Neural progenitor cell (in vitro differentiated cells): ENCODE results near the gene C2orf49. TPM values are rescaled to one million over a fixed set of nuclear protein-coding genes. Genes with fewer than 3 reads are reported as not detected.

Source experiments
- DNase-seq: peaks from one replicate; pipeline ENCODE4 v3.0.0-alpha.2; 2016; ENCODE audit warnings: low spot score
- H2AFZ ChIP-seq: fragments of 200-600 bp; sonication (generic); replicated peaks from 2 replicates; pipeline ENCODE4 v1.6.1; 2016; ENCODE audit warnings: antibody characterized with exemption
- H3F3A ChIP-seq: fragments of 200-600 bp; sonication (generic); 2 replicates; pipeline ENCODE4 v1.6.1; 2016; ENCODE audit warnings: antibody characterized with exemption, low read depth
- H3K27ac ChIP-seq: fragments of 200-600 bp; sonication (generic); 2 replicates; pipeline ENCODE4 v1.5.1; 2016; ENCODE audit warnings: mild to moderate bottlenecking
- H3K27me3 ChIP-seq: fragments of 200-600 bp; sonication (generic); 2 replicates; pipeline ENCODE4 v1.6.1; 2016; ENCODE audit warnings: mild to moderate bottlenecking, moderate library complexity
- H3K36me3 ChIP-seq: fragments of 200-600 bp; sonication (generic); 2 replicates; pipeline ENCODE4 v1.5.1; 2016
- H3K4me1 ChIP-seq: fragments of 200-600 bp; sonication (generic); 2 replicates; pipeline ENCODE4 v1.6.1; 2016; ENCODE audit warnings: mixed run types
- H3K4me2 ChIP-seq: fragments of 200-600 bp; sonication (generic); 2 replicates; pipeline ENCODE4 v1.6.1; 2016
- H3K4me3 ChIP-seq: fragments of 200-600 bp; sonication (generic); 2 replicates; pipeline ENCODE4 v1.5.1; 2016
- H3K79me2 ChIP-seq: fragments of 200-600 bp; sonication (generic); 2 replicates; pipeline ENCODE4 v1.6.1; 2016; ENCODE audit warnings: low read depth
- H3K9ac ChIP-seq: fragments of 200-600 bp; sonication (generic); 2 replicates; pipeline ENCODE4 v1.6.1; 2016
- H3K9me3 ChIP-seq: fragments of 200-600 bp; sonication (generic); 2 replicates; pipeline ENCODE4 v1.5.1; 2016; ENCODE audit warnings: low read depth
- H4K20me1 ChIP-seq: fragments of 200-600 bp; sonication (generic); 2 replicates; pipeline ENCODE4 v1.6.1; 2016; ENCODE audit warnings: low read depth
- H3K27ac Mint-ChIP-seq: 3 replicates; pipeline ENCODE4 v1.8.0; 2021; ENCODE audit warnings: mixed read lengths
- H3K27me3 Mint-ChIP-seq: 2 replicates; pipeline ENCODE4 v1.8.0; 2022; ENCODE audit warnings: low read depth, mild to moderate bottlenecking, inconsistent platforms, moderate library complexity, mixed read lengths; ENCODE audit not compliant: insufficient read depth
- H3K36me3 Mint-ChIP-seq: 3 replicates; pipeline ENCODE4 v1.8.0; 2021; ENCODE audit warnings: mixed read lengths
- H3K4me1 Mint-ChIP-seq: 3 replicates; pipeline ENCODE4 v1.8.0; 2021; ENCODE audit warnings: mixed read lengths
- H3K4me3 Mint-ChIP-seq: 3 replicates; pipeline ENCODE4 v1.8.0; 2021; ENCODE audit warnings: mild to moderate bottlenecking, moderate library complexity, mixed read lengths
- H3K9me3 Mint-ChIP-seq: 3 replicates; pipeline ENCODE4 v1.8.0; 2020; ENCODE audit warnings: mixed read lengths
- CTCF ChIP-seq: fragments of 200-600 bp; sonication (generic); IDR thresholded peaks from 2 replicates; pipeline ENCODE4 v1.5.1; 2017; ENCODE audit warnings: antibody characterized with exemption, mild to moderate bottlenecking
- EZH2 ChIP-seq: fragments of 200-600 bp; sonication (generic); IDR thresholded peaks from 2 replicates; pipeline ENCODE4 v1.6.1; 2017; ENCODE audit warnings: antibody characterized with exemption, mild to moderate bottlenecking, moderate library complexity
- EZH2phosphoT487 ChIP-seq: fragments of 200-600 bp; sonication (generic); IDR thresholded peaks from 2 replicates; pipeline ENCODE4 v1.6.1; 2017; ENCODE audit warnings: antibody characterized with exemption
- total RNA-seq: library from RNA; depleted of rRNA; stranded (reverse); fragments of >200 nt; gene quantifications from 2 replicates; pipeline ENCODE4 v1.2.3, GENCODE V29; 2015; ENCODE audit warnings: low replicate concordance

C2orf49 gene
- total RNA-seq, 1 donor from 2014 or later: 42.9 TPM

- Histone ChIP-seq H3K4me2 (no peak overlapping the region), H3K27me3 (no peaks in the 10 kb centered on the region), H3K27ac (no peak overlapping the region), H3K79me2 (no peaks in the 10 kb centered on the region), H3K9me3 (no peaks in the 10 kb centered on the region), H3K9ac (no peak overlapping the region), H3K36me3 (no peaks in the 10 kb centered on the region), H3K4me1 (no peaks in the 10 kb centered on the region), H4K20me1 (no peaks in the 10 kb centered on the region), H3K4me3 (no peak overlapping the region), H3F3A (no peaks in the 10 kb centered on the region), H2AFZ (no peak overlapping the region)
- no peaks in the 10 kb centered on the region for H3K9me3 Mint-ChIP-seq
- peaks cover 4% of the 10 kb centered on the region for H3K27me3 Mint-ChIP-seq
- TF ChIP-seq EZH2: no peak
- H3K4me3 Mint-ChIP-seq: no peak overlapping the region
- no peak overlapping the region for H3K27ac Mint-ChIP-seq
- peaks cover 39% of the 10 kb centered on the region for H3K36me3 Mint-ChIP-seq
- peaks cover 11% of the 10 kb centered on the region for H3K4me1 Mint-ChIP-seq
- no peak for DNase-seq
Measured at GRCh38 chr2:105378921-105379383, 41.6 kb downstream of the C2orf49 start.

GRCh38 chr2:105379741-105380186 is 42.4 kb downstream of the C2orf49 start:
- DNase-seq: no peak

DNA sequence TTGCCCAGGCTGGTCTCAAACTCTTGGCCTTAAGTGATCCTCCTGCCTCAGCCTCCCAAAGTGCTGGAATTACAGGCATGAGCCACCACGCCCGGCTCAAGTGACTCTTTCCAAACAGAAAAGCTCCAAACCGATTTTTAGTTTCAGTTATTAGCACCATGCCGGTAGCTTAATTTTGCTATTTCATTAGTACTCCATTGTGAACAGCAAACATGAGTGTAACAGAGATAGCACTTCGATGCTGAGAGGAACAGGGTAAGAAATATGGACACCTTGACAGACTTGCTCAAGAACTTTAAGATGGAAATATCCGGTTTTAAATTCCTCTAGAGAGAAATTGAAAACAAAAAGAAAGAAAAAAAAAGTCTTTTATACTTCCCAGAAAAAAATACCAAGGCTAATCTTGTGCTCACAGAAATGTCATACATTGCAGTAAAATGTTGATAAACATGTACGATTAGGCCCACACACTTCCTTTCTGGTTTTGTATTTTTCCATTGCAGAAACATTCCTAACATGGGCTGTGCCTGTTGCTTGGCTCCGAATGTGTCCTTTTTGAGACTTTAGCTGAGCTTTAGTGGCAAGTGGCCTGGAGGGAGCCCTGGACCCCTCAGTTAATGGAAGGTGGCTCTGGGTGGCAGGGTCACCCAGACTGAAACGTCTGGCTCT is 43.2 kb downstream of the C2orf49 start:
- Mint-ChIP-seq H3K27ac (no peak overlapping the region), H3K4me1 (no peaks in the 10 kb centered on the region), H3K9me3 (no peaks in the 10 kb centered on the region), H3K4me3 (no peak overlapping the region), H3K27me3 (peaks cover 2% of the 10 kb centered on the region), H3K36me3 (peaks cover 37% of the 10 kb centered on the region)
- Histone ChIP-seq H3K27ac (no peak overlapping the region), H2AFZ (no peak overlapping the region), H3K9me3 (no peaks in the 10 kb centered on the region), H3K4me1 (no peaks in the 10 kb centered on the region), H3K9ac (no peak overlapping the region), H3K27me3 (no peaks in the 10 kb centered on the region), H4K20me1 (no peaks in the 10 kb centered on the region), H3F3A (no peaks in the 10 kb centered on the region), H3K79me2 (no peaks in the 10 kb centered on the region), H3K4me3 (no peak overlapping the region), H3K36me3 (no peaks in the 10 kb centered on the region), H3K4me2 (no peak overlapping the region)
- DNase-seq: no peak
- TF ChIP-seq EZH2phosphoT487: no peak
- no peak for TF ChIP-seq EZH2
- no peak for TF ChIP-seq CTCF

More at GRCh38 chr2:105379741-105380186, 42.4 kb downstream of the C2orf49 start:
- Histone ChIP-seq H3K27ac (no peak overlapping the region), H3F3A (no peaks in the 10 kb centered on the region), H3K9me3 (no peaks in the 10 kb centered on the region), H3K4me2 (no peak overlapping the region), H3K79me2 (no peaks in the 10 kb centered on the region), H3K9ac (no peak overlapping the region), H3K4me3 (no peak overlapping the region), H3K4me1 (no peaks in the 10 kb centered on the region), H3K36me3 (no peaks in the 10 kb centered on the region), H3K27me3 (no peaks in the 10 kb centered on the region), H4K20me1 (no peaks in the 10 kb centered on the region), H2AFZ (no peak overlapping the region)
- H3K27me3 Mint-ChIP-seq: peaks cover 2% of the 10 kb centered on the region
- H3K4me1 Mint-ChIP-seq: peaks cover 6% of the 10 kb centered on the region
- H3K36me3 Mint-ChIP-seq: peaks cover 35% of the 10 kb centered on the region
- no peak for TF ChIP-seq EZH2phosphoT487
- TF ChIP-seq EZH2: no peak
- TF ChIP-seq CTCF: no peak
- H3K4me3 Mint-ChIP-seq: no peak overlapping the region
- no peaks in the 10 kb centered on the region for H3K9me3 Mint-ChIP-seq
- no peak overlapping the region for H3K27ac Mint-ChIP-seq

GRCh38 chr2:105381101-105381668 is 43.8 kb downstream of the C2orf49 start:
- H3K27ac ChIP-seq: no peak overlapping the region
- H3K4me3 Mint-ChIP-seq: peak overlapping the region; percentile 39
- H3K9ac ChIP-seq: no peak overlapping the region
- no peak overlapping the region for H2AFZ ChIP-seq
- no peaks in the 10 kb centered on the region for H3F3A ChIP-seq
- no peaks in the 10 kb centered on the region for H4K20me1 ChIP-seq
- H3K79me2 ChIP-seq: no peaks in the 10 kb centered on the region
- TF ChIP-seq EZH2: no peak
- TF ChIP-seq CTCF: no peak
- no peak for TF ChIP-seq EZH2phosphoT487
- H3K9me3 ChIP-seq: no peaks in the 10 kb centered on the region
- peaks cover 4% of the 10 kb centered on the region for H3K27me3 Mint-ChIP-seq
- DNase-seq: no peak
- H3K4me1 Mint-ChIP-seq: no peaks in the 10 kb centered on the region
- H3K27me3 ChIP-seq: no peaks in the 10 kb centered on the region
- no peaks in the 10 kb centered on the region for H3K36me3 ChIP-seq
- peaks cover 40% of the 10 kb centered on the region for H3K36me3 Mint-ChIP-seq
- H3K9me3 Mint-ChIP-seq: no peaks in the 10 kb centered on the region
- H3K4me2 ChIP-seq: no peak overlapping the region
- no peak overlapping the region for H3K4me3 ChIP-seq
- no peaks in the 10 kb centered on the region for H3K4me1 ChIP-seq
- H3K27ac Mint-ChIP-seq: no peak overlapping the region
